Measurements from ENCODE around the gene GAPDHS. TPM values are rescaled to one million over a fixed set of nuclear protein-coding genes. Genes with fewer than 3 reads are reported as not detected.

Gene GAPDHS
- total RNA-seq, 1 experiment from 2014 or later: not detected

- no peak overlapping the region for H3K27ac ChIP-seq (ENCODE audit: low read depth, low read length)
- no TSS peak for BruUV-seq (replicated peaks)
- no peak overlapping the region for H3K9ac ChIP-seq (ENCODE audit: low read length)
- H3K9me2 ChIP-seq (ENCODE audit: insufficient read depth): no peaks in the 10 kb centered on the region
- CTCF ChIA-PET: no interaction called here
- H3K4me2 ChIP-seq (ENCODE audit: low read length): no peak overlapping the region
- no peaks in the 10 kb centered on the region for H3K79me2 ChIP-seq (ENCODE audit: insufficient read depth, low read length)
- intact Hi-C loops (cut with micrococcal nuclease): no loop called here
- H4K20me1 ChIP-seq (ENCODE audit: insufficient read depth): no peaks in the 10 kb centered on the region
- no peak overlapping the region for H2AFZ ChIP-seq (ENCODE audit: low read depth, low read length, poor library complexity, severe bottlenecking)
- DNase-seq (ENCODE audit: low read depth, low spot score) (no peak), ATAC-seq (no peak)
- H3K27me3 ChIP-seq (ENCODE audit: insufficient read depth, low read length): peaks cover 9% of the 10 kb centered on the region
- RAD21 ChIA-PET (ENCODE audit: low non-redundant PET in 1 of 2, low total read pairs in 2 of 2, uncharacterized antibody in 2 of 2, unreplicated experiment in 2 of 2): no interaction called here
- POLR2A ChIA-PET: no interaction called here
- no peak for TF ChIP-seq REST (IDR thresholded peaks at IDR 0.05; ENCODE audit: low read depth)
- no peak for TF ChIP-seq JUND (IDR thresholded peaks at IDR 0.05)
- no peak for TF ChIP-seq SRF (IDR thresholded peaks at IDR 0.05; ENCODE audit: low read depth)
- TF ChIP-seq SIN3A (IDR thresholded peaks at IDR 0.05; ENCODE audit: low read depth): no peak
- no peak for TF ChIP-seq MAX (IDR thresholded peaks at IDR 0.05)
- no peak for TF ChIP-seq SP1 (IDR thresholded peaks at IDR 0.05; ENCODE audit: low read depth)
- TF ChIP-seq ELF1 (IDR thresholded peaks at IDR 0.05; ENCODE audit: borderline replicate concordance, low read depth): no peak
- no peaks in the 10 kb centered on the region for H3K4me1 ChIP-seq (ENCODE audit: control insufficient read depth in 1 of 2, insufficient read depth in 2 of 2, low read length in 2 of 2)
- no peak overlapping the region for H3K4me3 ChIP-seq (replicated peaks in 1 of 2; ENCODE audit: low read depth in 1 of 2, low read length in 2 of 2)
- H3K36me3 ChIP-seq (ENCODE audit: control insufficient read depth in 1 of 2, insufficient read depth in 2 of 2, low read length in 2 of 2): no peaks in the 10 kb centered on the region
- no peaks in the 10 kb centered on the region for H3K9me3 ChIP-seq (ENCODE audit: control insufficient read depth in 1 of 2, insufficient read depth in 1 of 2, low read depth in 1 of 2, low read length in 2 of 2)
Observed at GRCh38 chr19:35488677-35489076, 44.6 kb upstream of the GAPDHS start.

- H4K20me1 ChIP-seq (ENCODE audit: insufficient read depth): no peaks in the 10 kb centered on the region
- ChIA-PET CTCF (interaction anchor here (0.9 kb wide), 1 partner anchor 138 kb away, joined by 3 read pairs; no protein-coding TSS in a partner anchor), POLR2A (interaction anchor here (1.2 kb wide), 1 partner anchor 20 kb away, joined by 4 read pairs; no protein-coding TSS in a partner anchor), RAD21 (ENCODE audit: low non-redundant PET in 1 of 2, low total read pairs in 2 of 2, uncharacterized antibody in 2 of 2, unreplicated experiment in 2 of 2) (no interaction called here)
- no peak within 1 kb of the TSS for H3K4me2 ChIP-seq (ENCODE audit: low read length)
- no peaks in the 10 kb centered on the region for H3K79me2 ChIP-seq (ENCODE audit: insufficient read depth, low read length)
- intact Hi-C loops (cut with micrococcal nuclease): no loop called here
- no peak within 1 kb of the TSS for H3K9ac ChIP-seq (ENCODE audit: low read length)
- H3K27ac ChIP-seq (ENCODE audit: low read depth, low read length): no peak within 1 kb of the TSS
- H3K4me3 ChIP-seq (replicated peaks in 1 of 2; ENCODE audit: low read depth in 1 of 2, low read length in 2 of 2): no peak within 1 kb of the TSS
- H3K36me3 ChIP-seq (ENCODE audit: control insufficient read depth in 1 of 2, insufficient read depth in 2 of 2, low read length in 2 of 2): no peaks in the 10 kb centered on the region
- H3K27me3 ChIP-seq (ENCODE audit: insufficient read depth, low read length): peaks cover 9% of the 10 kb centered on the region
- no peak within 1 kb of the TSS for H2AFZ ChIP-seq (ENCODE audit: low read depth, low read length, poor library complexity, severe bottlenecking)
- H3K4me1 ChIP-seq (ENCODE audit: control insufficient read depth in 1 of 2, insufficient read depth in 2 of 2, low read length in 2 of 2): peaks cover 4 to 5% of the 10 kb centered on the region in 2 experiments; a peak in 3 of 4 replicates
- no peaks in the 10 kb centered on the region for H3K9me3 ChIP-seq (ENCODE audit: control insufficient read depth in 1 of 2, insufficient read depth in 1 of 2, low read depth in 1 of 2, low read length in 2 of 2)
- BruUV-seq (replicated peaks): no TSS peak
- DNase-seq (ENCODE audit: low read depth, low spot score): no peak
- H3K9me2 ChIP-seq (ENCODE audit: insufficient read depth): no peaks in the 10 kb centered on the region
- ATAC-seq: no peak
- no peak for TF ChIP-seq CBX3 (IDR thresholded peaks at IDR 0.05; ENCODE audit: low read depth)
- TF ChIP-seq CEBPB (IDR thresholded peaks at IDR 0.05; ENCODE audit: low read depth): no peak
- TF ChIP-seq MAX (IDR thresholded peaks at IDR 0.05): no peak
- no peak for TF ChIP-seq POLR2AphosphoS5 (IDR thresholded peaks at IDR 0.05; ENCODE audit: low read depth, low read length)
- TF ChIP-seq CTCF (IDR thresholded peaks at IDR 0.05 in 2 of 3, conservative IDR thresholded peaks at IDR 0.05 in 1 of 3; ENCODE audit: borderline replicate concordance in 1 of 3, insufficient read depth in 1 of 3, low read depth in 2 of 3, low read length in 2 of 3): no peak
- no peak for TF ChIP-seq RAD21 (IDR thresholded peaks at IDR 0.05; ENCODE audit: low read depth)
- no peak for TF ChIP-seq EZH2phosphoT487 (IDR thresholded peaks at IDR 0.05; ENCODE audit: borderline replicate concordance)
Observed at GRCh38 chr19:35490364-35490763, 42.9 kb upstream of the GAPDHS start, which contains the start of gene KRTDAP. KRTDAP (minus strand) TSS chr19:35490464; CDS start chr19:35490442, 22 bp downstream.
